A673 (cell line): ENCODE results near the gene RBM25.

Source experiments
- CTCF ChIP-seq: fragments of 300-800, 200-600 bp; sonication (generic); conservative IDR thresholded peaks from 2 replicates; pipeline ENCODE4 v1.5.1; 2017; ENCODE audit warnings: low read depth, mild to moderate bottlenecking, antibody characterized with exemption, low read length, moderate library complexity, mixed read lengths
- EZH2 ChIP-seq: fragments of 200-600 bp; sonication (generic); IDR thresholded peaks from 2 replicates; pipeline ENCODE4 v1.6.1; 2017; ENCODE audit warnings: borderline replicate concordance, low read depth, mild to moderate bottlenecking, mixed read lengths, antibody characterized with exemption, low read length; ENCODE audit not compliant: poor library complexity, severe bottlenecking

- no peak for TF ChIP-seq EZH2
- no peak for TF ChIP-seq CTCF
Measured at GRCh38 chr14:73124180-73124894, 66.0 kb downstream of the RBM25 start.
